Globus pallidus (tissue), 1 donor: ENCODE data around the gene FOXG1.

ENCODE experiments used
- DNase-seq: peaks from one replicate; pipeline ENCODE4 v3.0.0-alpha.2; 2015; ENCODE audit warnings: low spot score

Gene FOXG1

GRCh38 chr14:28761438-28762291 is 4.9 kb upstream of the FOXG1 start:
- DNase-seq, result no peak

GRCh38 chr14:28762303-28762954 is 4.2 kb upstream of the FOXG1 start:
- no peak for DNase-seq

- no peak for DNase-seq
Measured at GRCh38 chr14:28762955-28763326, 3.6 kb upstream of the FOXG1 start.

GRCh38 chr14:28763751-28764256 is 2.8 kb upstream of the FOXG1 start:
- DNase-seq, result no peak

DNA sequence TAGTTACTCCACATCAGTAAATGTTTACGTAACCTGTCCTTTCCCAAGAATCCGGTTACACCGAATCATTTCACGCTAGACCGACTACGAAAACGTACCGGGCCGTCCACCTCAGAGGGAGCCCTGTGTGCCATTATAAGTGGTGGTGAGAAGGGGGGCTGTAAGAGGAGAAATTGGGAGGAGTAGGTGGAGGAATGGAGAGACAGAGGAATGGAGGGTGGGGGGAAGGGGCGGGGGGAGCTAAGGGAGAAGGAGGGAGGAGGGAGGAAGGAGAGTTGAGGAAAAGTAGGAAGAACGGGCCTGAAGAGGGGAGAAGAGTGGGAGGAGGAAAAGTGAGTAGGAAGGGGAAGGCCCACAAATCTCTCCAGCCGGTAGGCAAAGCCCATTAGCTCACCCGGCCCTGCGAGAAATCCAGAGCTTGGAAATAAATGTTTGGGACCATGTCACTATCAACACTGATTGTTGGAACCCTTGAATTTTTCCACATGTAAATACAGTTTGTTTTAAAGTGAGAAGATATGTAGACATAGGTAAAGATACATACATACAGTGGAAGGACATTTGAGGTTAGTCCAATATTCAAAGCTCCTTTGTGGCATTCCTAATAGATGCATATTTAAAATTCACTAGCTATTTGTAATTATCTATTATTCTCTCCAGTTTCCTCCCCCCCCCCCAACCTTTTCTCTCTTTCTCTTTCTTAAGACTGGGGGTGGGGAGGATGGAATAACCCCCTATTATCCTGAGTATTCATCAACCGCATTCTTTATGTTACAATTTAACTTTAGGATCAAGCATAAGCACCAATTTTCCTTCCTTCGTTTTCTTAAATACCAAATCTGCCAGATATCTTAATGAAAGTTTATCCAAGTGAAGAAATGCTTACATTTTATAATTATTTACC is 2.1 kb upstream of the FOXG1 start:
- no peak for DNase-seq

DNA sequence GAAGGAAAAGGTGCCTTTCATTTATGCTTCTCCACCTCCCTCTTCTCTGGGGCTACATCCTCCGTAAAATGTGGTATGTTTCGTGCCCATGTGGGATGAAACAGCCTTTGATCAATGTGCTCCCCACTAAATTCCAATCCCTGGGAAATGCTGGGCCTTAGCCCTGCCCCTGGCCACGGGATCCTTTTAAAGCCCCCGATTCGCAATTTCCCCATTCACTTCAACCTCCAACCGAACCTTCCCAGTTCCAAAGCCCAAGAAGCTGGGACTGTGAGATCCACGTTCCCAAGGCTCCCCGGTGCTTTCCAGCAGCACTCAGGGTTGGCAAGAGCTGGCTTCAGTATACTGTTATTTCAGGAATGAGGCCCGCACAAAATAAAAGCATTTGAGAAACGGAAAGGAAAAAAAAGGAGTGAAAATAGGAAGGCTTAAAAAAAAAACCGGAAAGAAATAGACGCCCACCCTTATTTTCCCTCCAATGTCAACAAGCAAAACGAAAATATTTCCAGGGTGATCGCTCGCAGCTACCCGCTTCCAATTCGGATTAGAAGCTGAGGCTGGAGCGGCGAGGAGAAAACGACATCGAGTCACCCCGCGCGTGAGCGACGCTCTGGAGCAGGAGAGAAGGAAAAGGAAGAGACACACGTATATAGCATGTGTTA is 1.3 kb upstream of the FOXG1 start:
- no peak for DNase-seq

- no peak for DNase-seq
Measured at GRCh38 chr14:28765831-28766468, 637 bp upstream of the FOXG1 start.

DNA sequence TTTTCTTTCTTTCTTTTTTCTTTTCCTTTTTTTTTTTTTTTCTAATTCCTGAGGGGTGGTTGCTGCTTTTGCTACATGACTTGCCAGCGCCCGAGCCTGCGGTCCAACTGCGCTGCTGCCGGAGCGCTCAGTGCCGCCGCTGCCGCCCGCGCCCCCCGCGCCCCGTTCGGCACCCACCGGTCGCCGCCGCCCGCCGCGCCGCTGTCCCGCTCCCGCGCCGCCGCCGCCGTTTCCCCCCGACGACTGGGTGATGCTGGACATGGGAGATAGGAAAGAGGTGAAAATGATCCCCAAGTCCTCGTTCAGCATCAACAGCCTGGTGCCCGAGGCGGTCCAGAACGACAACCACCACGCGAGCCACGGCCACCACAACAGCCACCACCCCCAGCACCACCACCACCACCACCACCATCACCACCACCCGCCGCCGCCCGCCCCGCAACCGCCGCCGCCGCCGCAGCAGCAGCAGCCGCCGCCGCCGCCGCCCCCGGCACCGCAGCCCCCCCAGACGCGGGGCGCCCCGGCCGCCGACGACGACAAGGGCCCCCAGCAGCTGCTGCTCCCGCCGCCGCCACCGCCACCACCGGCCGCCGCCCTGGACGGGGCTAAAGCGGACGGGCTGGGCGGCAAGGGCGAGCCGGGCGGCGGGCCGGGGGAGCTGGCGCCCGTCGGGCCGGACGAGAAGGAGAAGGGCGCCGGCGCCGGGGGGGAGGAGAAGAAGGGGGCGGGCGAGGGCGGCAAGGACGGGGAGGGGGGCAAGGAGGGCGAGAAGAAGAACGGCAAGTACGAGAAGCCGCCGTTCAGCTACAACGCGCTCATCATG is 654 bp downstream of the FOXG1 start:
- no peak for DNase-seq

GRCh38 chr14:28767853-28768741 is 1.5 kb downstream of the FOXG1 start:
- no peak for DNase-seq

DNA sequence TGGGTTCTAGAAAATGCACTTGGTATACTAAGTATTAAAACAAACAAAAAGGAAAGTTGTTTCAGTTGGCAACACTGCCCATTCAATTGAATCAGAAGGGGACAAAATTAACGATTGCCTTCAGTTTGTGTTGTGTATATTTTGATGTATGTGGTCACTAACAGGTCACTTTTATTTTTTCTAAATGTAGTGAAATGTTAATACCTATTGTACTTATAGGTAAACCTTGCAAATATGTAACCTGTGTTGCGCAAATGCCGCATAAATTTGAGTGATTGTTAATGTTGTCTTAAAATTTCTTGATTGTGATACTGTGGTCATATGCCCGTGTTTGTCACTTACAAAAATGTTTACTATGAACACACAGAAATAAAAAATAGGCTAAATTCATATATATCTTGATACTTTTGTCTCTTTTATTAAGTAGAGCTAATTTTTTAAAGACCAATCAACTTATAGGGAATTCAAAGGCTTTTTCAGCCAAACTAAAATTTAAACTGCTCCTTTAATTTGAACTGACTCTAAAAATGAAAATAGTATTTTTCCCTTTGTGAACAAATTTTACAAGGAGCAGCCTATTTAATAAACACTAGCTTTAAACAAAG is 2.8 kb downstream of the FOXG1 start:
- DNase-seq, result no peak

DNA sequence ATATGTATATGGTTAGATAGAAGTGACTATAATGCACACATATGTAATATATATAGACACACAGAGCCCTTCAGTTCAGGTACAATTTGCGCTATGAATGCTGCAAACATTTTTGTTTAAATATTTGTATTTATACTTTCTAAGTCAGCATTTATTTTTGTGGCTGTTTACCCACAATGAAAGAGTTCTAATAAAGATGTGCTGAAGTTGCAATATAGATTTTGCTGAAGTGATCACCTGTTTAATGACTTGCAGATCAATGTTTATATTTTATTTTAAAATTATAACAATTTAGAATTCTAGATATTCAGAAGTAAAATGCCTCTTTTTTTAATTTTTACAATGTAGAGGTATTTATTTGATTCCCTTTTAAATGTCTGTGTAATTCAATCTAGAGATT is 3.5 kb downstream of the FOXG1 start:
- no peak for DNase-seq

GRCh38 chr14:28770630-28771029 is 4.0 kb downstream of the FOXG1 start:
- DNase-seq, result no peak

DNA sequence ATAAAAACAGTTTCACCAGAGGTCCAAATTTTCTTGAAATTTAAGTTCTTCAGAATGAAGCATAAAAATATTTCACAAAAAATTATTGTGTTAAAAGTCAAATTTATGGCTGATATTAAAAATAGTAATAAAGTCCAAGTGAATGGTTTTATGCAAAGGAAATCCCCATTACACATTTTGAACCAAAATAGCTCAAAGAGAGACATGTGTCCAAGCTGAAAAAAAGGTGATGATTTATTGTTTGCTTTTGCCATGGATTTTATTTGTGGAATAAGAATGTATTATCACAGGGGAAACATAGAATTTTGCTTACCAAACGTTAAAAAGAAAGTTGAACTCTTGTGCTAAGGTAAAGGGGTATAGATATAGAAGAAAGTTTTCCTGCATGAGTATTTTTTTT is 4.6 kb downstream of the FOXG1 start:
- no peak for DNase-seq

DNA sequence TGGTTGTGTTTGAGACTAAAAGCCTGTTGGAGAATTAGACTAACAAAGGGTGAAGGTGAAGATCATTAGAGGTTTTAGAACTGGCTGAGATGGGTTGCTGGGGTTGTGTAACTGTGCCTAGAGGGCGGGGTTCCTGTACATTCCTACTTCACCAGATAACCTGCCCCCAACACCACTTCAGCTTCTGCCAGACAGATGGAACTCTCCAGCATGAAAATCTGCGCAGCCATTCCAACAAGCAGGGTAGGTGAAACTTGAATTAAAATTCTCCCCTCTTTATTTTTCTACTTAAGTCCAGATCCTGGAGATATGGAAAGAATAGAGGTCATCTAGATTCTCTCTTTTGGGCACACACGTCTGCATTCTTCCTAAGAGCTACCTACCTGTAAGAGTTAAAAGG is 6.0 kb downstream of the FOXG1 start:
- no peak for DNase-seq

DNA sequence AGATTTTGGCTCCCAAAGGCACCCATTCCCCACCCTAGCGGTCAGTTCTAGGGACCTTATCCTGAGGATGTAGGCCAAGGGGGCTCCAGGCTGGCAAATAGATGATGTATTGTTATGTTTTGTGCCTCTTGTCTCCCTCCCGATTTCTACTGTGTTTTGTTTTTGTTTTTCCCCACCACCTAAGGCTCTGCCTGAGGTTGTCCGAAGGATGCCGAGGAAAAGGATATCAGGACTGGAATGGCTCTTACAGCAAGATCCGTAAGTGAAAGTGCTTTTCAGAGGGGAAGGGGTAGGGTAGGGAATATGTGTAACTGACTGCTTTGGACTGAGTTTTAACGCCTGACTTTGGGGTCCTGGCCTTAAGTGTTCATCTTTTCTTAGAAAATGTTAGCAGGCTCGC is 6.6 kb downstream of the FOXG1 start:
- no peak for DNase-seq

- DNase-seq, result peak; percentile 47
Measured at GRCh38 chr14:28773861-28774691, 7.5 kb downstream of the FOXG1 start.

DNA sequence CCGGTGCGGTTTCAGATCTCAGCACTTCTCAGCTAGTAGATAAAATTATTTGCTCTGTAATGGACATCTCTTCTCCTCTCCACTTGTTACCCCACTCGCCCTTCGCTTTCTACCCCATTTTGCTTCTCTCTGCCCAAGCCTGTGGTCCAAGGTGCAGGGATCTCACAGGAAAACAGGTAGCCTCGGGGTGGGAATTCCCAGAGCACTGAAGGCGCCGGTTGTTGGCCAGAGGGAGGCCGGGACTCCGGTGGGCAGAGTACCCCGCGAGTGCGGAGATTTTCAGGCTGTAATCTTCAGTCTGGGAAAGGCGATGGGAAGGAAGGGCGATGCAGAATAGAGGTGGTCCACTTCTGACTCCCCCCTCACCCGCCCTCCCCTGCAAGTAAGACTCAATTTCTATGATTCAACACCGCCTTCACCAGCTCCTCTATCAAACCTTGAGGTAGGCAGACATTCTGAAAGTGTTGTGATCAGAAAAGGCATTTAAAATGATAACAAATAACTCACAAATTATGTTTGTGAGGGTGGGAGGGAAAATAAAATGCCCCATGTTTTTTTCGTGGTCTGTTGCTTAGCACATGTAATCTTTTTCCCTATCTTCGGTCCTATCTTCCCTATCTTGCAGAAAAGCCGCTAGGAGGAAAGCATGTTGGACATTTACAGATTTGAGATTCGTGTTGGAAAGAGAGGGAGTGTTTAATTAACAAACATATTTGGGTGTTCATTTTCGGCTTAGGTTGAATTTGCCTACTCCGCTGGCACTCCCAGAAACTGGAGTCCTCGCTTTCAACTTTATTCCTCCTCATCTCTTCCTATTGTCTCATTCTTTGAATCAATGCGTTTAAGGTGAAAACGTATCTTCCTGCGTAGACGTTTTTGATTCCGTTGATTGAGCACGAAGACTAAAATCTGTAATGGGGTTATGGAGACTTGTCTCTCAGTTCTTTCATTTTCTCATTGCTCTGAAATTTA is 8.5 kb downstream of the FOXG1 start:
- DNase-seq, result no peak
